ENCODE results near the gene RASSF1. TPM values are rescaled to one million over a fixed set of nuclear protein-coding genes. Genes with fewer than 3 reads are reported as not detected.

The RASSF1 gene
- total RNA-seq, 1 experiment from 2014 or later: 15.8 TPM

- Histone ChIP-seq H3K27me3 (ENCODE audit: insufficient read depth, low read length) (no peaks in the 10 kb centered on the region), H2AFZ (ENCODE audit: low read length) (no peak overlapping the region), H3K4me1 (ENCODE audit: insufficient read depth, low read length) (peaks cover 6% of the 10 kb centered on the region; the same call in 1 of the 2 replicates), H4K8ac (replicated peaks; ENCODE audit: insufficient read length, low read depth, low read length) (no peak overlapping the region), H3K79me2 (ENCODE audit: insufficient read depth, low read length) (peaks cover 5% of the 10 kb centered on the region; the same call in 1 of the 2 replicates), H2AK5ac (ENCODE audit: insufficient read length, low read length) (no peak overlapping the region), H3K18ac (ENCODE audit: insufficient read length, low read depth, low read length) (peak overlapping the region; percentile 41), H3K23me2 (ENCODE audit: insufficient read length, low read depth, low read length, poor library complexity, severe bottlenecking) (peaks cover 15% of the 10 kb centered on the region), H4K20me1 (ENCODE audit: control insufficient read depth, insufficient read depth, insufficient read length) (no peaks in the 10 kb centered on the region), H2BK15ac (ENCODE audit: low read depth, low read length) (no peak overlapping the region), H4K5ac (ENCODE audit: insufficient read length, low read depth, low read length) (no peak overlapping the region), H3K23ac (ENCODE audit: insufficient read length, low read depth, low read length) (no peak overlapping the region), H2BK20ac (ENCODE audit: low read depth, low read length, poor library complexity, severe bottlenecking) (no peak overlapping the region), H3K4ac (ENCODE audit: low read depth, low read length) (no peak overlapping the region), H3K9me3 (ENCODE audit: control insufficient read depth, low read depth, low read length) (no peaks in the 10 kb centered on the region), H3K27ac (ENCODE audit: insufficient read length, low read depth, low read length) (no peak overlapping the region), H2BK5ac (ENCODE audit: insufficient read length, low read length) (no peak overlapping the region), H3K9ac (ENCODE audit: extremely low read depth, insufficient read length, low read length) (peak overlapping the region; percentile 21), H3K56ac (ENCODE audit: insufficient read length, low read depth, low read length) (no peak overlapping the region), H4K91ac (ENCODE audit: insufficient read length, low read depth, low read length) (no peak overlapping the region), H3K79me1 (ENCODE audit: insufficient read depth, low read depth, low read length, poor library complexity, severe bottlenecking) (no peaks in the 10 kb centered on the region), H2BK120ac (ENCODE audit: low read depth, low read length, poor library complexity, severe bottlenecking) (no peak overlapping the region), H2BK12ac (ENCODE audit: insufficient read length, low read depth, low read length) (no peak overlapping the region), H3T11ph (ENCODE audit: low read length) (no peak overlapping the region), H3K4me2 (ENCODE audit: insufficient read depth, insufficient read length, low read length) (peak overlapping the region; percentile 37), H3K14ac (ENCODE audit: insufficient read depth, low read length) (peak overlapping the region; percentile 36; the same call in 1 of the 2 replicates)
- no CpG with 5 or more reads among the region's 14 CpGs for WGBS (ENCODE audit: extremely low coverage, insufficient read length, low lambda C conversion rate)
- DNase-seq: no peak
- TF ChIP-seq, protein P1, sequence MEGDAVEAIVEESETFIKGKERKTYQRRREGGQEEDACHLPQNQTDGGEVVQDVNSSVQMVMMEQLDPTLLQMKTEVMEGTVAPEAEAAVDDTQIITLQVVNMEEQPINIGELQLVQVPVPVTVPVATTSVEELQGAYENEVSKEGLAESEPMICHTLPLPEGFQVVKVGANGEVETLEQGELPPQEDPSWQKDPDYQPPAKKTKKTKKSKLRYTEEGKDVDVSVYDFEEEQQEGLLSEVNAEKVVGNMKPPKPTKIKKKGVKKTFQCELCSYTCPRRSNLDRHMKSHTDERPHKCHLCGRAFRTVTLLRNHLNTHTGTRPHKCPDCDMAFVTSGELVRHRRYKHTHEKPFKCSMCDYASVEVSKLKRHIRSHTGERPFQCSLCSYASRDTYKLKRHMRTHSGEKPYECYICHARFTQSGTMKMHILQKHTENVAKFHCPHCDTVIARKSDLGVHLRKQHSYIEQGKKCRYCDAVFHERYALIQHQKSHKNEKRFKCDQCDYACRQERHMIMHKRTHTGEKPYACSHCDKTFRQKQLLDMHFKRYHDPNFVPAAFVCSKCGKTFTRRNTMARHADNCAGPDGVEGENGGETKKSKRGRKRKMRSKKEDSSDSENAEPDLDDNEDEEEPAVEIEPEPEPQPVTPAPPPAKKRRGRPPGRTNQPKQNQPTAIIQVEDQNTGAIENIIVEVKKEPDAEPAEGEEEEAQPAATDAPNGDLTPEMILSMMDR (conservative IDR thresholded peaks at IDR 0.05): no peak; the same call in 2 of the 3 replicates
- Mint-ChIP-seq H3K27ac (peak overlapping the region in 1 of 3 experiments; percentile 95; a peak in 3 of 7 replicates), H3K27me3 (ENCODE audit: low read depth) (no peaks in the 10 kb centered on the region), H3K4me1 (peaks cover 23 to 46% of the 10 kb centered on the region in 2 experiments), H3K36me3 (ENCODE audit: insufficient read depth in 1 of 3, low read depth in 3 of 3) (peaks cover 32 to 53% (median 42%) of the 10 kb centered on the region in 3 experiments), H3K9me3 (no peaks in the 10 kb centered on the region), H3K4me3 (peak overlapping the region; percentile 85 to 90)
Observed at GRCh38 chr3:50322115-50322385, 18.6 kb downstream of the RASSF1 start.
